HepG2 (cell line): ENCODE results near the gene SYVN1. TPM values are rescaled to one million over a fixed set of nuclear protein-coding genes. Genes with fewer than 3 reads are reported as not detected.

Experiments used
- BCLAF1 ChIP-seq: fragments of 450-650 bp; IDR thresholded peaks from 2 replicates; pipeline ENCODE4 v1.6.1; 2017; ENCODE audit warnings: mild to moderate bottlenecking
- HNRNPUL1 ChIP-seq: fragments of 200-400 bp; formaldehyde crosslinking; IDR thresholded peaks from 2 replicates; pipeline ENCODE4 v1.6.1; 2017; ENCODE audit warnings: low read depth, mild to moderate bottlenecking, low read length, moderate library complexity
- KLF16 ChIP-seq, 2 experiments: sonication (generic) in 1 of 2; formaldehyde crosslinking in 1 of 2; IDR thresholded peaks; 2 replicates each; pipeline versions ENCODE4 v1.6.1 to v1.8.0; 2016 to 2023; ENCODE audit warnings: missing genetic modification reagents in 2 of 2, missing compliant biosample characterization in 1 of 2
- MAFF ChIP-seq: IDR thresholded peaks from 2 replicates; pipeline ENCODE4 v1.6.1; 2011; ENCODE audit warnings: low read depth, low read length, improper control_type of control experiment
- MAZ ChIP-seq, 2 experiments: sonication (generic) in 1 of 2; formaldehyde crosslinking in 1 of 2; IDR thresholded peaks; 2 replicates each; pipeline versions ENCODE4 v1.5.0 to v1.6.1; 2012 to 2020; ENCODE audit warnings: low read depth in 2 of 2, mild to moderate bottlenecking in 2 of 2, borderline replicate concordance in 1 of 2, improper control_type of control experiment in 1 of 2, low read length in 1 of 2, missing genetic modification reagents in 1 of 2, moderate library complexity in 1 of 2
- NCOR1 ChIP-seq: fragments of 200-600 bp; sonication (generic); IDR thresholded peaks from 2 replicates; pipeline ENCODE4 v1.7.0; 2017; ENCODE audit warnings: antibody characterized with exemption, low read length, borderline replicate concordance
- NR1H2 ChIP-seq: sonication (generic); formaldehyde crosslinking; IDR thresholded peaks from 2 replicates; pipeline ENCODE4 v1.8.1; 2022; ENCODE audit warnings: low read depth, missing genetic modification reagents, borderline replicate concordance
- PAF1 ChIP-seq: IDR thresholded peaks from 2 replicates; pipeline ENCODE4 v1.6.1; 2016; ENCODE audit warnings: missing genetic modification reagents, missing compliant biosample characterization
- SNRNP70 ChIP-seq: fragments of 200-400 bp; formaldehyde crosslinking; IDR thresholded peaks from 2 replicates; pipeline ENCODE4 v1.6.1; 2017; ENCODE audit warnings: mild to moderate bottlenecking, low read depth, low read length, moderate library complexity
- ZFP1 ChIP-seq: IDR thresholded peaks from 2 replicates; pipeline ENCODE4 v1.6.1; 2016
- ZNF256 ChIP-seq: sonication (generic); formaldehyde crosslinking; conservative IDR thresholded peaks from 2 replicates; pipeline ENCODE4 v1.4.0; 2020; ENCODE audit warnings: missing genetic modification reagents
- ZNF260 ChIP-seq: sonication (generic); formaldehyde crosslinking; IDR thresholded peaks from 2 replicates; pipeline ENCODE4 v1.4.0; 2020; ENCODE audit warnings: missing genetic modification reagents, low read depth, mild to moderate bottlenecking, borderline replicate concordance
- ZNF646 ChIP-seq: sonication (generic); formaldehyde crosslinking; IDR thresholded peaks from 2 replicates; pipeline ENCODE4 v1.9.0; 2021; ENCODE audit warnings: mild to moderate bottlenecking, missing genetic modification reagents
- polyA plus RNA-seq, 8 experiments: library from polyadenylated mRNA; depleted of rRNA in 3 of 8; stranded (reverse) in 7 of 8; unstranded in 1 of 8; fragments of >200 nt; fragmentation: Illumina TruSeq in 4 of 8; extraction: Trizol in 4 of 8; gene quantifications; 2 replicates each; pipeline versions ENCODE4 v1.2.1 to v1.2.3, GENCODE V29; 2011 to 2016; ENCODE audit warnings: low read depth in 4 of 8, missing spikeins in 1 of 8, mixed read lengths in 1 of 8; ENCODE audit not compliant: insufficient read depth in 1 of 8
- total RNA-seq, 5 experiments: library from RNA; depleted of rRNA; stranded (reverse); fragments of >200 nt; fragmentation: Illumina TruSeq; extraction: Trizol; gene quantifications; 2 replicates each; pipeline ENCODE4 v1.2.3, GENCODE V29; 2016; ENCODE audit warnings: low read depth in 1 of 5
- TF ChIP-seq, protein P1 (sequence below): sonication (generic); formaldehyde crosslinking; IDR thresholded peaks from 2 replicates; pipeline ENCODE4 v1.8.0; 2022; ENCODE audit warnings: mild to moderate bottlenecking, missing genetic modification reagents, borderline replicate concordance
- TF ChIP-seq, protein P2 (sequence below): sonication (generic); formaldehyde crosslinking; IDR thresholded peaks from 2 replicates; pipeline ENCODE4 v1.5.0; 2020; ENCODE audit warnings: mild to moderate bottlenecking, missing genetic modification reagents, moderate library complexity

The SYVN1 gene
- total and polyA plus RNA-seq, 2 of the 13 experiments (the other 11 are each of a cell fraction or from before 2014, with no cell fraction given), result 10.3 to 22.5 TPM

DNA sequence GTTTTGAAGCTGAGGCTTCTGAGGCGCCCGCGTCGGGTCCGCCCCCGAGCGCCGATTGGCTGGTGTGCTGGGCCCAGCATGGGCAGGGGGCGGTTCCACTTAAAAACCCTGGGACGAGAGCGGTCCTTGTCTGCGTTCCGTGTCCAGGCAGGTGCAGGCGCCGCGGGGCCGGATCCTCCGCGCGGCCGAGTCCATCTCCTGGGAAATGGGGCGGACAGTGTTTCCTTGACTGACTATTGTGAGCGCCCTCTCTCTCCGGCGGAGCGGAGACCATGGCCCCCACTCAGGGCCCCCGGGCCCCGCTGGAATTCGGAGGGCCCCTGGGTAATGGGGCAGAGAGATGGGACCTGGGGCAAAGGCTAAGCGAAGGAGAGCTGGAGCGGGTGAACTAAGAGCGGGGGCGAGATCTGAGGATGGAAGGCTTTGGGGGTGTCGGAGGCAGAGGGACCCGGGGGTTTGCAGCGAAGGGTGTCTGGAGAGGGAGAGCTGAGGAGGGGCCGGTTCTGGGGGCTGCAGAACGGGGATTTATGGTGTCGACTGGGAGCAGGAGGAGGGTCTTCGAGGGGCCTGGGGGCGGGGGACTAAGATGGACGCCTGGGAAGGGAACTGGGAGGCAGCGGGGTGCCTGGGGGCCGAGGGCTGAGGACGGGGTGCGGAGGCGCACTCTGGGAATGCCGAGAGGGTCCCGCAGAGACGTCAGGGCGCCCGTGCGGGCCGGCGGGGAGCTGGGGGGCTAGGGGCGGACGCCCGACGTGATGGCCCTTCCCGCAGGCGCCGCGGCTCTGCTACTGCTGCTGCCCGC, 22.4 kb downstream of the SYVN1 start, which contains the start of gene TM7SF2 (continued):
- TF ChIP-seq, protein P1, sequence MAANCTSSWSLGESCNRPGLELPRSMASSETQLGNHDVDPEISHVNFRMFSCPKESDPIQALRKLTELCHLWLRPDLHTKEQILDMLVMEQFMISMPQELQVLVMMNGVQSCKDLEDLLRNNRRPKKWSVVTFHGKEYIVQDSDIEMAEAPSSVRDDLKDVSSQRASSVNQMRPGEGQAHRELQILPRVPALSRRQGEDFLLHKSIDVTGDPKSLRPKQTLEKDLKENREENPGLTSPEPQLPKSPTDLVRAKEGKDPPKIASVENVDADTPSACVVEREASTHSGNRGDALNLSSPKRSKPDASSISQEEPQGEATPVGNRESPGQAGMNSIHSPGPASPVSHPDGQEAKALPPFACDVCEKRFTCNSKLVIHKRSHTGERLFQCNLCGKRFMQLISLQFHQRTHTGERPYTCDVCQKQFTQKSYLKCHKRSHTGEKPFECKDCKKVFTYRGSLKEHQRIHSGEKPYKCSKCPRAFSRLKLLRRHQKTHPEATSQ (CRISPR knock-in tag), result no peak
- TF ChIP-seq MAFF, result no peak
- TF ChIP-seq PAF1, result no peak
- TF ChIP-seq KLF16 (CRISPR knock-in tag; IDR thresholded peaks at IDR 0.05), result peak in 1 of 2 experiments; percentile 68; a peak in 2 of 4 replicates
- no peak for TF ChIP-seq ZNF256 (CRISPR knock-in tag)
- no peak for TF ChIP-seq ZFP1 (CRISPR knock-in tag)
- TF ChIP-seq, protein P2, sequence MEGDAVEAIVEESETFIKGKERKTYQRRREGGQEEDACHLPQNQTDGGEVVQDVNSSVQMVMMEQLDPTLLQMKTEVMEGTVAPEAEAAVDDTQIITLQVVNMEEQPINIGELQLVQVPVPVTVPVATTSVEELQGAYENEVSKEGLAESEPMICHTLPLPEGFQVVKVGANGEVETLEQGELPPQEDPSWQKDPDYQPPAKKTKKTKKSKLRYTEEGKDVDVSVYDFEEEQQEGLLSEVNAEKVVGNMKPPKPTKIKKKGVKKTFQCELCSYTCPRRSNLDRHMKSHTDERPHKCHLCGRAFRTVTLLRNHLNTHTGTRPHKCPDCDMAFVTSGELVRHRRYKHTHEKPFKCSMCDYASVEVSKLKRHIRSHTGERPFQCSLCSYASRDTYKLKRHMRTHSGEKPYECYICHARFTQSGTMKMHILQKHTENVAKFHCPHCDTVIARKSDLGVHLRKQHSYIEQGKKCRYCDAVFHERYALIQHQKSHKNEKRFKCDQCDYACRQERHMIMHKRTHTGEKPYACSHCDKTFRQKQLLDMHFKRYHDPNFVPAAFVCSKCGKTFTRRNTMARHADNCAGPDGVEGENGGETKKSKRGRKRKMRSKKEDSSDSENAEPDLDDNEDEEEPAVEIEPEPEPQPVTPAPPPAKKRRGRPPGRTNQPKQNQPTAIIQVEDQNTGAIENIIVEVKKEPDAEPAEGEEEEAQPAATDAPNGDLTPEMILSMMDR (CRISPR knock-in tag), result peak; percentile 11; the same call in 1 of the 2 replicates
- TF ChIP-seq NCOR1, result no peak
- TF ChIP-seq SNRNP70, result no peak
- TF ChIP-seq ZNF646, result no peak
- no peak for TF ChIP-seq HNRNPUL1
- no peak for TF ChIP-seq NR1H2 (CRISPR knock-in tag)
- TF ChIP-seq BCLAF1, result no peak
- no peak; the same call in 1 of the 2 replicates for TF ChIP-seq MAZ (IDR thresholded peaks at IDR 0.05; ENCODE audit: borderline replicate concordance, low read depth, low read length)
- peak; percentile 67 for TF ChIP-seq MAZ (CRISPR knock-in tag; IDR thresholded peaks at IDR 0.05; ENCODE audit: low read depth)
- TF ChIP-seq ZNF260 (CRISPR knock-in tag), result no peak
